HG03039 (cell line): Measurements from ENCODE around the gene SERPINB4.
"Not testable (repeated sequence)": the region's sequence is repeated elsewhere in the genome, so short reads cannot be mapped to it uniquely, and the experiment has no call there.

ENCODE experiments used
- ATAC-seq: cut with Tn5 transposase; IDR thresholded peaks from one replicate; pipeline ENCODE4 v1.9.1; 2021; ENCODE audit warnings: mild to moderate bottlenecking, moderate library complexity; ENCODE audit not compliant: unreplicated experiment

SERPINB4 gene

DNA sequence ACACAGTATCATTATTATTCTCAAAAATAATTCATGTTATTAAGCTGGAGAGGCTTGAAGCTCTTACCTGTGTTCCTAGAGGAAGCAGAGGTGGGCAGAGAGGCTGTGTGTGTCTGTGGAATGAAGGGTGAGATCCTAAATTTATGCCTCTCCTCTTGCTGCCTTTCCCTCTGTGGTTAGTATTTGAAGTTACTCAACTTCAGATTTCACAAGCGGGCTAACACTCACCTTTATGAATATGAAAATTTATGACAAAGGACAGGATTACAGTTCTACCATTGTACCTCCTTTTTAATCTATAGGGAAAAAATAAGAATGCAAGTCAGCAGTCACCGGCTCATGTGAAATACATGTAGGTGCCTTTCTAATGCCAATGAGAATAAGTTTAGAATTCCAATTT lies at the start of gene SERPINB4:
Gene SERPINB4, minus strand, starts transcription at position 115 of the 400 bp plus-strand sequence. CDS start 679 bp downstream, outside the sequence.
- ATAC-seq, result not testable (repeated sequence)

DNA sequence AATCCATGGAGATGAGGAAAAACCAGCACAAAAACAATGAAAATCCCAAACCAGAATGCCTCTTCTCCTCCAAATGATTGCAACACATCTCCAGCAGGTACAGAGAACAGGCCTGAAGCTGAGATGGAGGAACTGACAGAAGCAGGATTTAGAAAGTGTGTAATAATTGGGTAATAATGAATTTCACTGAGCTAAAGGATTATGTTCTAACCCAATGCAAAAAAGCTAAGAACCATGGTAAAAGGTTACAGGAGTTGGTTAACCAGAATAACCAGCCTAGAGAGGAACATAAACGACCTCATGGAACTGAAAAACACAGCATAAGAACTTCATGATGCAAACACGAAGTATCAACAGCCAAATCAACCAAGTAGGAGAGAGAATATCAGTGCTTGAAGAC lies 45.0 kb upstream of the SERPINB4 start:
- no peak for ATAC-seq

DNA sequence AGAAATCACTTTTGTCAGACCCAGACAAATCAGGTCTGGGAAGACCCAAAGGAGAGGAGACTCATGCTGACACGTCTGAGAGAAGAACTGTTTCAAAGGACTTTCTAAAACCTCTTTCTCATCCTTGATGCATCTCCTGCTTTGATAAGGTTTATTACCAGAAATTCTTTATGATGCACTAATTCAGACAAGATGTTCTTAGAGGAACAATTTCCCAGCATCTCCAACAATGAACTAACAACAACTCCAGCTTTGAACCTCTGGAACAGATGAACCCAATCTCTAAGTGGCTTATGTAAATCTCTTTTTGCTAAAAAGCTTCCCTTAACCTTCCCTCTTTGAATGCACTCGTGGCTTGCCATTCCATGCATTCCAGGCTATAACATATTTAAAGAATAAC lies 42.8 kb upstream of the SERPINB4 start:
- ATAC-seq, result no peak

DNA sequence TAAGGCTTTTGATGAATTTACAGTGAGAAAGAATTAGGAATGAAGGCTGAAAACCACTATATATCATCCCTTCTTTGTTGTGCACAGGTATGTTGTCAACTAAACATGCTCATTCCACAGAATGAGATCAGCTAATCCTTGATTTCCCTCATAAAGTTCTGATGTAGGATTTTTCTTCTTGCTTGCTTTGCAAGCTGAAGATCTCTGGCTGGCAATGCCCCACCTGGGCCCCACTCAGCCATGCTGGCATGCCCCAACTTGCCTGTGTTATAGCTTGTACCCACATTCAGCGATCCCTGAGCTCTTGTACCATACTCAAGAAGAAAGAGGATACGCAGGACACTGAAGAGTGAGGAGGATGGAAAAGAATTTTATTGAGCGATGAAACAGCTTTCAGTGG lies 40.7 kb upstream of the SERPINB4 start:
- no peak for ATAC-seq

DNA sequence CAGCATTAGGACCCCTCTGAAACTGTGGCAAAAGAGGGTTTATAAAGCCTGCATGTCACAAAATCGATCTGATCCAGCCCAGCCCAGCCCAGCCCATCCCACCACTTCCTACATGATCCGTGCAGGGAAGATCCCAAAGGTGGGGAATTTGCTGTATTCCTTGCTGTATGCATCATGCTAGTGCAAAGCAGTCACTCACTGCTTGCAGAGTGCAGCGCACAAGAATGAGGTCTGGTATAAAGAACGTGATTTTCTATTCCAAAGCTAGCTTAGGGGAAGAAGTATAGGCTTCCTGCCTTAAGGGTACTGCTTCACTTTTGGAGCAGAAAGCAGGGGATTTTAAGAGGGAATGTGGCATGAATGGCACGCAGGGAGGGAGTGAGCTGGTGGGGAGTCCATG lies 39.8 kb upstream of the SERPINB4 start:
- no peak for ATAC-seq

DNA sequence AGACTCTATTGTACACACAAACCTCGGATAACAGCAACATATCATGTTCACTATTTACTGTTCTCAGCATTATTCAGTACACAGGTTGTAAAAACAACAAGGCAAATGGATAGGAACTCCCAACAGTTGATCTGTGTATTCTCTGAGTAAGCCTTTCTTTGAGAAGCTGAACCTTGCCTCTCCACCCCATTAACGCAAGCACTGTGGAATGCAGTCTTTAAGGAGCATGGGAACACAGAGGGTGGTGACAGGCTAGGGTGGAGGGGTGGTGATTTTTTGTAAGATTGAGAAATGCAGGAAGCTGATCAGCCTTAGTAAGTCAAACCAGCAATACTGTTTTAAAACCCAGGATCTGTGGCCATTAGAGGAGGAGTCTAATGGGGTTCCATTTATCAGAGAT lies 39.1 kb upstream of the SERPINB4 start:
- ATAC-seq, result no peak

DNA sequence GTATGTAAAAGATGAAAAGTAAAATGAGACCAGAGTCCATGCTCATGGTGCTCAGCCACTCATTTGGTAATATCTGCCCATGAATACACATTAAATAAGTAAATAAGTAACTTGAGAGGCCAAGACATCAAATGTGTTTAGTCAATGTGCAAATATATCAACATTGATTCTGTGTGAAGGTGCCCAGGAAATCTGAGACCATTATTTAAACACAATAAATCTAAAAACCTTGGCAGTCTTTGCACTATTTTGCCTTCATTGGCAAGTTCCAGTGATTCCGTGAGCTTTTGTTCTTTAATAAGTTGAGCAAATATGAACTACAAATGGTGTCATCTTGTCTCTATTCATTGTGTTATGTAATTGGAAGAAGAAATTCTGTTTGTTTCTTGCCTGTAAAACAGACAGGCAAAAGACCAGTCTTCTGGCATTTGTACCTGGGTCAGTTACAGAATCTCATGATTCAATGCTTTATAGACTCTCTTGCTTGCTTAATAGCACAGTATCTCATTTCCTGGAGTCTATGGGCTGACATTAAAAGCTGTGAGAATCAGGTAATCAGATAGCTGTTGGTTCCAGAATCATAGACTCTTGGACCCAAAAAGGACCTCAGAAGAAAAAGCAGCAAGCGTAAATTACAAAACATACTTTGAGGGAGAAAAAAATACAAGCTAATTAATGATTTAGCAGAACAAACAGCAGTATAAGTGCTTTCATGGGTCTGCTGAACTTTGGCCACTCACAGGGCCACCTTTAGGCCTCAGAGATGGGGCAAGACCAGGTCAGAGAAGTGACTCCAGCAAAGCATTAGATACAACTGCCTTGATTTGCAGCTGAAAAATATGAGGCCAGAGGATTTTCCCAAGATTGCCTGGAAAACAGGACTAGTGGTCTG lies 37.6 kb upstream of the SERPINB4 start:
- no peak for ATAC-seq

DNA sequence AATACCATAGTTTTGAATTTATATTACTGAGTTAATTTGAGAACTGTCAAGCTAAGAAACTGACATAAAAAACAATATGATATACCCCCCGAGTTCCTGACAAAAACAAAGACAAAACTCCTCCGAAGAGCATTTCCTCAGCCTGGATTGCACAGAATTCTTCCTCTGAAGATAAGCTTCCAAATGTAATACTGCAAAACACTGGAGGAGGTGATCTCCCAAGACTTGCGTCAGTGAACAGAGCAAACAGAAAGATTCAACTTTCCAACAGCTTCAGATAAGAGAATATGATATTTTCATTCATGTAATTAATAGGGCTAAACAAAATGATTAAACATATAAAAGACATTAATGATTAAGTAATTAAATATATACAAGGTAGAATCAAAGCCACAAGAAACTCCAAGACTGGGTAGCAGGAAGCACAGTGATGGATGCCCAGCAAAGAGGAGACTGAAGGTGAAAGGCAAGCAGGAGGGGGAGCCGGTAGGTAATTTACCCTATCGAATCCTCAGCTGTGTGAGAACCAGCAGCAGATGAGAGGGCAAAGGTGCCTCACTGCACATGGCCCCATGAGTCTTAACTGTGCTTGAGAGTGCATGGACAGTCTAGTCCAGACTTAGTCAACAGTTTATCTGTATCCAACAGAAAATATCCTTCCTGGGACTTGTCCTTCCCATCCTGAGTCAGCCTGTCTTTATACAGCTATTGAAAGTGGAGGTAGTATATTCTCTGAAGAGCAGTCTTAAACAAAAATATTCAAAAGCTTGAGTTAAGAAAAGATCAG lies 36.0 kb upstream of the SERPINB4 start:
- ATAC-seq, result no peak

DNA sequence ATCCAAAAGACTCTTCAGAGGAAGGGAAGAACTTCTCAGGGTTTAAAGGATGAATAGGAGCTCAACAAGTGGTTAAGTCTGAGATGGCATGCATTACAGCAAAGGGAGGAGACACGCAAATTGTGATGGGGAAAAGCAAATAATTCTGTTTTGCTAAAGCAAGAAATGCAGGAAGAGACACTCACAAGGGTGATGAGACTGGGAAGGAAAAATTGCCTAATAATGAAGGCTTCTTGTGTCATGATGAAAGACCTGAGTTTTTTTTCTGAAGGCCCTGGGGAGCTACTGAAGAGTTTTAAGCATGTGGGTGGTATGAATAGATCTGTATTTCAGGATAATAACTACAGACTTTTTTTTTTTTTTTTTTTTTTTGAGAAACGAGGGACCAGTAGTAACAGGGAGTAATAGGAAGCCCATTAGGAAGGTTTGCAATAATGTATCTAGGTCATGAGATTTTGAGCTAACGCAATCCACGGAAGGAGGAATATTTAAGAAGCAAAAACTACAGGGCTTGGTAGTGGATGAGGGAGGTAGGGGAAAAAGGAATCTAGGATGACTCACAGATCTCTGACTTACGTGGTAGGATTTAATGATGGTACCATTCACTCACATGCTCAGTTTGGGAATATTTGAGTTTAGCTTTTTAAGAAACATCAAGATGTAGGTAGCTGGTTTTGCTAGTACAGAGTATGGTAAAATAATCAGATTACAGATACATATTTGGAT lies 33.6 kb upstream of the SERPINB4 start:
- no peak for ATAC-seq

DNA sequence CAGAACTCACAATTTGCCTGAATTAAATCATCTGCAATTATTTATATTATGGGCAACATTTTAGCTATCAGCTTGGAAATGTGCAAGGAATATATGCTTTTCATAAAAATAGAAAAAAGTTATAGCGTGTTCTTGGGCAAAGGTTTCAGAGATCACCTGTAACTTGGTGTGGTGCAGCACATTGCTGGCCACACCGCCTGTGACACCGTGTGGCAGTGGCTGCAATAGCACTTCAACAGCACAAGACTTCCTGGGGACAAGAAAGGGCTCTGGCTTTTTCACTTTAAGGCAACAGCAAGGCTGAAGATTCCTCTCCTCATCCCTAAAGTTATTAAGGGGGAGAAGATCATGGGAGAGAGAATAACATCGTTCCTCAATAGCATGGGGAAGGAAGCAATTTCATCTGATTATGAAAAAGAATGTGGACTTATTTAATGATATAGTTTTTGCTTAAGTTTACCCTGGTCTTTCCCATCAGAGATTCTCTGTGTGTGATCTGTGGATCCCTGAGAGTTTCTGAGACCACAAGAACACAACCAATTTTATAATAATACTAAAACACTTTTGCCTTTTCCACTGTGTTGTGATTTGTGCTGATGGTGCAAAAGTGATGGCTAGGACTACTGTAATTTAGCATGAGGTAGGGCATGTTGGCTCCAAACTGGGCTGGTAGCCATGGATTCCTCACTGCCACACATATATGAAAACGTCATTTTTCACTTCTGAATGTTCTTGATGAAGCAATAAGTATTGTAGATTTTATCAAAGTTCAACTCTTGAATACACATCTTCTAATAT lies 32.7 kb upstream of the SERPINB4 start:
- no peak for ATAC-seq

DNA sequence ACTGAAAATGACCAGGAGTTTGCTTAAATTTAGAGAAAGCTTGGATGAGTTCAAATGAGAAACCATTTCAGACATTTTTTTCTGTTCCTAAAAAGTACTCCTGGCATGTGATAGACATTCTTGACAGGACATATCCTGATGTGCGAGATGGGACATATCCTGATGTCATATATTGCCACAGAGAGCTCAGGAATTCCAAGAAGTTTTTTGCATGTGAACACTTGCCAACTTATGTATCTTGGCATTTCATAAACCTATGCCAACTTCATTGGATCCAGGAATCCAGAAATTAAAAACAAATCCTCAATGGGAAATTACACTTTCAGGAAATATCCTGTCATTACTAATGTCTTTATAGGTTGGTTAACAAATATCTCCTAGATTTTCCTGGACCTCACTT lies 20.5 kb upstream of the SERPINB4 start:
- ATAC-seq, result no peak

DNA sequence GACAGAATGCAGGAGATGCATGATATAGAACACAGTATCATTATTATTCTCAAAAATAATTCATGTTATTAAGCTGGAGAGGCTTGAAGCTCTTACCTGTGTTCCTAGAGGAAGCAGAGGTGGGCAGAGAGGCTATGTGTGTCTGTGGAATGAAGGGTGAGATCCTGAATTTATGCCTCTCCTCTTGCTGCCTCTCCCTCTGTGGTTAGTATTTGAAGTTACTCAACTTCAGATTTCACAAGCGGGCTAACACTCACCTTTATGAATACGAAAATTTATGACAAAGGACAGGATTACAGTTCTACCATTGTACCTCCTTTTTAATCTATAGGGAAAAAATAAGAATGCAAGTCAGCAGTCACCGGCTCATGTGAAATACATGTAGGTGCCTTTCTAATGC lies 17.7 kb upstream of the SERPINB4 start, which contains the start of gene SERPINB3:
Gene SERPINB3, minus strand, starts transcription at position 144 of the 400 bp plus-strand sequence. CDS start 677 bp downstream, outside the sequence.
- not testable (repeated sequence) for ATAC-seq

DNA sequence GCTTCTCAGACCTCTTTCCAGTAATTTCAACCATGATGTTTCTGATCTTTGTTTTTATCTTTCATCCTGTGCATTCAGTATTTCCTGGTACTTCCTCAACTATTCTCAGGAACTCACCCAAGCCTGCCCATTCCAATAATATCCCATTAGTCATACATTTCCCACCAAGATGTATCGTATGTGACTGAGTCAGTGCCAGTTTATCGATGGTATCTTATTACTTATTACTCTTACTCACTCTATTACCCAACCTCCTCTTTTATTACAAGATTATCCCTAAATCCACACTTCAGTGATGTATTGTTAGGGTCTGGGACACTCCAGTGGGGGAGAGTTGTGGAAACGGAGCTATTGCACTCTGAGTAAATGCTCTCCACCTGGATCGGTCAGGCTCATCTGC lies 14.9 kb upstream of the SERPINB4 start:
- ATAC-seq, result not testable (repeated sequence)

DNA sequence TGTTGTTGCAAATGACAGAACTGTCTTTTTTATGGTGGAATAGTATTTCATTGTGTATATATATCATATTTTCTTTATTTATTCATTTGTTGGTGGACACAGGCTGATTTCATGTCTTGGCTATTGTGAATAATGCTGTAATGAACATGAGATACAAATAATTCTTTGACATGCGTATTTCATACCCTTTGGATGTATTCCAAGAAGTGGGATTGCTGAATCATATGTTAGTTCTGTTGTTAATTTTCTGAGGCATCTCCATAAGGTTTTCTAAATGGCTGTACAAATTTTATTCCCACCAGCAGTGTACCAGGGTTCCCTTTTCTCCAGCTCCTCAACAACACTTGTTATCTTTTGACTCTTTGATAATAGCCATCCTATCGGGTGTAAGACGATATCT lies 6.2 kb upstream of the SERPINB4 start:
- not testable (repeated sequence) for ATAC-seq

DNA sequence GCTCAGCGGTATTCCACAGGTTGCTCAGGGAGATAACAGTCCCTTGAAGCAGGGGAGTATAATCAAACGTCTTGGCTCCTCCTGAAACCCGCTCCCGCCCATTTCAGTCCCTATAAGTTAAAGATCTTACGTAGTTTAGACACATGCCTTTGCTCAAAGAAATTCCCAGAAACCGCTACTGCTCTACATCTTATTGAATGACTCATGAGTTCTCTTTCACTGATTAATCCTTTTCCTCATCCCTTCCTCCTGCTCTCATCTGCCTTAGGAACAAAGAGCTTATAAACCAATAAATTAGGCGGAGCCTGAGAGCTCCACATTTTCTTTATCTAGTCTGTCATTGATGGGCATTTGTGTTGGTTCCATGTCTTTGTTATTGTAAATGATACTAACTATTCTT lies 4.2 kb upstream of the SERPINB4 start:
- ATAC-seq, result no peak

DNA sequence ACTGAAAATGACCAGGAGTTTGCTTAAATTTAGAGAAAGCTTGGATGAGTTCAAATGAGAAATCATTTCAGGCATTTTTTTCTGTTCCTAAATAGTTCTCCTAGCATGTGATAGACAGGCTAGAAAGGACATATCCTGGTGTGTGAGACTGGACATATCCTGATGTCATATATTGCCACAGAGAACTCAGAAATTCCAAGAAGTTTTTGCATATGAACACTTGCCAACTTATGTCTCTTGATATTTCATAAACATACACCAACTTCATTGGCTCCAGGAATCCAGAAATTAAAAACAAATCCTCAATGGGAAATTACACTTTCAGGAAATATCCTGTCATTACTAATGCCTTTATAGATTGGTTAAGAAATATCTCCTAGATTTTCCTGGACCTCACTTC lies 2.9 kb upstream of the SERPINB4 start:
- no peak for ATAC-seq

DNA sequence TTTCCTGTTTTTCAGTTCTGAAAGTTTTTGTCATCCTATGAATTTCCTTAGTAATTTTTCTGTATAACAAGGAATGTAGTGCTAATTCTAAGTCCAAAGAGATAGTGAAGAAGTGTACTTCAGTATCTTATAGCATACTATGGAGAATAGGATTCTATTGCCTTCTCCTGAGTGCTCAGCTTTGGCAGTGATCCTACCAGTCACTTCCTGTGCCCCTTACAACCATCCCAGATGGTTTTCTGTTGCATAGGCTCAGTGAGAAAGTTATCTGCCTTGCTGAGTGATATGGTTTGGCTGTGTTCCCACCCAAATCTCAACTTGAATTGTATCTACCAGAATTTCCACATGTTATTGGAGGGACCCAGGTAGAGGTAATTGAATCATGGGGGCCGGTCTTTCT lies 638 bp upstream of the SERPINB4 start:
- ATAC-seq, result not testable (repeated sequence)

DNA sequence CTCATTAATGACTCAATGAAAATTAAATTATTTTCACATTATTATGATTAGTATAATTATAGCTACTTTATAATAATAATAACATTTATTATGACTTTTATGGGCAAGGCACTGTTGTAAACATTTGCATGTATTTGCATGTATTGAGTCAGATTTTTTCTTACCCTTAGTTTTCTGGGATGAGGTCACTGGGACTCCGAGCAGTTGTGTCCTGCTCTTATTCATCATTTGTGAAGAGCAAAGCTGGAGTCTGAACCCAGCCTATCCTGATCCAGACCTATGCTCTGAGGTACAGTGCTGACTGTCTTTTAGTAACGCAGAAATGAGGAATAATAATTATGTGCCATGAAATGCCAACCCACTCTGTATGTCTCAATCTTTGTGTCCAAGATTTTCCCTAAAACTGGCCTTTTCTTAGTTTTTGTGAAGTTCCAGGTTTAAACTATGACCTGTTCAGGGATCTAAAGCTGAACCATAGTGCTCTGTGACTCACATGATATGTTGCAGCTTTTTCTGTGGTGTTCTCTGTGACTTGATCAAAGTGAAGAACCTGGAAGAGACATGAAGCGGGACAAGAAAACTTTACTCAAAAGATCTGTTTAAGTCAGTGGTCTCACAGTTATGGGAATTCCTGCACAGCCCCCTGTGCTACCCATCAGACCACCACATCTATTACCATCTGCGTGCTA lies 1.2 kb downstream of the SERPINB4 start:
- not testable (repeated sequence) for ATAC-seq

DNA sequence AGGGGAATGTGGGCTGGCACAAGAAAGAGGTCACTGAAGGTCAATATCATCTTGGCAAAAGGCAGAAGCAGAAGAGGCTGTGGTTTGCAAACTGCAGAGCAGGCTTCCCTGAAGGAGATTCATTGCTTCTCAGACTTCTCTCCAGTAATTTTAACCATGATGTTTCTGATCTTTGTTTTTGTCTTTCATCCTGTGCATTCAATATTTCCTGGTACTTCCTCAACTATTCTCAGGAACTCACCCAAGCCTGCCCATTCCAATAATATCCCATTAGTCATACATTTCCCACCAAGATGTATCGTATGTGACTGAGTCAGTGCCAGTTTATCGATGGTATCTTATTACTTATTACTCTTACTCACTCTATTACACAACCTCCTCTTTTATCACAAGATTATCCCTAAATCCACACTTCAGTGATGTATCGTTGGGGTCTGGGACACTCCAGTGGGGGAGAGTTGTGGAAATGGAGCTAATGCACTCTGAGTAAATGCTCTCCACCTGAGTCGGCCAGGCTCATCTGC lies 2.8 kb downstream of the SERPINB4 start:
- ATAC-seq, result not testable (repeated sequence)
